Central memory CD8-positive, alpha-beta T cell (primary cell): ENCODE data around the gene LAMA2.

ENCODE experiments used
- ATAC-seq: fragments of 150-1000 bp; cut with Tn5 transposase; replicated peaks from 2 replicates; pipeline ENCODE4 v1.10.0; 2022; ENCODE audit warnings: mild to moderate bottlenecking, moderate FRiP score, moderate number of reproducible peaks; ENCODE audit not compliant: poor library complexity, severe bottlenecking; ENCODE audit errors: extremely low read depth
- DNase-seq, 2 donors: peaks; one replicate each; pipeline ENCODE4 v3.0.0; 2021; ENCODE audit warnings: low spot score in 2 of 2
- H3K27ac Mint-ChIP-seq: one replicate; pipeline ENCODE4 v1.8.0; 2022; ENCODE audit warnings: low read depth, mild to moderate bottlenecking, moderate library complexity, mixed read lengths
- H3K27me3 Mint-ChIP-seq: one replicate; pipeline ENCODE4 v1.8.0; 2022; ENCODE audit warnings: mixed read lengths
- H3K36me3 Mint-ChIP-seq: one replicate; pipeline ENCODE4 v1.8.0; 2022; ENCODE audit warnings: mild to moderate bottlenecking, moderate library complexity, mixed read lengths; ENCODE audit not compliant: insufficient read depth
- H3K4me1 Mint-ChIP-seq: one replicate; pipeline ENCODE4 v1.8.0; 2022; ENCODE audit warnings: mixed read lengths
- H3K4me3 Mint-ChIP-seq: one replicate; pipeline ENCODE4 v1.8.0; 2022; ENCODE audit warnings: mild to moderate bottlenecking, moderate library complexity, mixed read lengths
- H3K9me3 Mint-ChIP-seq: one replicate; pipeline ENCODE4 v1.8.0; 2022; ENCODE audit warnings: mixed read lengths

LAMA2 gene

GRCh38 chr6:129287231-129288177, 404.6 kb downstream of the LAMA2 start:
- DNase-seq (no peak), ATAC-seq (no peak)
- H3K9me3 Mint-ChIP-seq: no peaks in the 10 kb centered on the region
- H3K27me3 Mint-ChIP-seq: no peaks in the 10 kb centered on the region
- H3K4me3 Mint-ChIP-seq: no peak overlapping the region
- peaks cover 6% of the 10 kb centered on the region for H3K4me1 Mint-ChIP-seq
- H3K36me3 Mint-ChIP-seq: peaks cover 1% of the 10 kb centered on the region
- H3K27ac Mint-ChIP-seq: no peak overlapping the region

DNA sequence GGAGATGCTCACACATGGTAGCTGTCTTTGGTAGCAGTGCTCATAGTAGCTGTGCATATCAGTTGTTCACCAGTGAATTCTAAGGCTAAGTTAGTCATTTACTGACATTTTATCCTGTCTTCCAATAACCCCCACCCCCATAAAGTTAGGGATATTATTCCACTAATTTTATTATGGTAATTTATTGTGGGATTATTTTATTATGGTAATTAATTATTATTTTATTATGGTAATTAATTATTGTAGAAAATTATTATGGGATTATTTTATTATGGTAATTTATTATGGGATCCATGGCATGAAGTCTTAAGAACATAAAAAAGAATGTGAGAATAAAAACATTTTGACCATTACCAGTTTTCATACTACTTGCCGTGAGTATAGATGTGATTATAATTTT, 406.5 kb downstream of the LAMA2 start:
- DNase-seq (no peak), ATAC-seq (no peak)
- Mint-ChIP-seq H3K9me3 (no peaks in the 10 kb centered on the region), H3K4me1 (no peaks in the 10 kb centered on the region), H3K27ac (no peak overlapping the region), H3K27me3 (no peaks in the 10 kb centered on the region), H3K4me3 (no peak overlapping the region), H3K36me3 (no peaks in the 10 kb centered on the region)

- Mint-ChIP-seq H3K27me3 (no peaks in the 10 kb centered on the region), H3K36me3 (no peaks in the 10 kb centered on the region), H3K27ac (no peak overlapping the region), H3K4me1 (no peaks in the 10 kb centered on the region), H3K9me3 (no peaks in the 10 kb centered on the region), H3K4me3 (no peak overlapping the region)
- DNase-seq: no peak
- ATAC-seq: no peak
These were observed 409.9 kb downstream of the LAMA2 start for GRCh38 chr6:129292836-129293235.

- Mint-ChIP-seq H3K4me1 (no peaks in the 10 kb centered on the region), H3K36me3 (no peaks in the 10 kb centered on the region), H3K27ac (no peak overlapping the region), H3K9me3 (no peaks in the 10 kb centered on the region), H3K27me3 (peaks cover 11% of the 10 kb centered on the region), H3K4me3 (no peak overlapping the region)
- ATAC-seq: no peak
- no peak for DNase-seq
These were observed 414.7 kb downstream of the LAMA2 start for GRCh38 chr6:129297592-129297991.

- no peak overlapping the region for H3K4me3 Mint-ChIP-seq
- peaks cover 20% of the 10 kb centered on the region for H3K27me3 Mint-ChIP-seq
- no peak overlapping the region for H3K27ac Mint-ChIP-seq
- DNase-seq (no peak), ATAC-seq (no peak)
- no peaks in the 10 kb centered on the region for H3K9me3 Mint-ChIP-seq
- no peaks in the 10 kb centered on the region for H3K4me1 Mint-ChIP-seq
- H3K36me3 Mint-ChIP-seq: no peaks in the 10 kb centered on the region
These were observed 419.7 kb downstream of the LAMA2 start for GRCh38 chr6:129302671-129303070.

- ATAC-seq (no peak), DNase-seq (no peak)
- Mint-ChIP-seq H3K4me3 (no peak overlapping the region), H3K36me3 (no peaks in the 10 kb centered on the region), H3K27ac (no peak overlapping the region), H3K27me3 (peaks cover 35% of the 10 kb centered on the region), H3K9me3 (no peaks in the 10 kb centered on the region), H3K4me1 (no peaks in the 10 kb centered on the region)
These were observed 423.9 kb downstream of the LAMA2 start for GRCh38 chr6:129306826-129307225.

DNA sequence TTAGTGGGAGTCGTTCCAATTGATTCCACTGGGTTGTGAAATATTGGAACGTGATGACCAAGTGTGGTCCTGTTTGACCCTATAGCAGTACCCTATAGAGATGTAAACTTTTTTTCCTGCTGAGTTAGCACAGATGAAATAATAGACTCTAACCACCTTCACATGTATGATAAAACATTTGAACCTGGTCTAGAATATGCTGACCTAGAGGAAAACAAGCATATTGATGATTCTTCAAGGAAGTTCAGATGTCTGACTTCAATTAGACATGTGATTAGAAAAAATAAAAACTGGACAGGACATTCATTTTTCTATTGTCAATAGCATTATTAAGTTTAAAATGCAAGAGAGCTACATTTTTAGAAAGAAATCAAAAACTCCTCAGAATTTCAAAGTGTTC, 424.9 kb downstream of the LAMA2 start:
- H3K36me3 Mint-ChIP-seq: no peaks in the 10 kb centered on the region
- H3K4me1 Mint-ChIP-seq: no peaks in the 10 kb centered on the region
- H3K27ac Mint-ChIP-seq: no peak overlapping the region
- ATAC-seq (no peak), DNase-seq (no peak)
- peaks cover 37% of the 10 kb centered on the region for H3K27me3 Mint-ChIP-seq
- no peak overlapping the region for H3K4me3 Mint-ChIP-seq
- H3K9me3 Mint-ChIP-seq: no peaks in the 10 kb centered on the region

GRCh38 chr6:129309154-129309553, 426.2 kb downstream of the LAMA2 start:
- no peaks in the 10 kb centered on the region for H3K36me3 Mint-ChIP-seq
- no peak overlapping the region for H3K4me3 Mint-ChIP-seq
- H3K9me3 Mint-ChIP-seq: no peaks in the 10 kb centered on the region
- H3K27me3 Mint-ChIP-seq: peaks cover 37% of the 10 kb centered on the region
- no peak for DNase-seq
- no peak for ATAC-seq
- H3K4me1 Mint-ChIP-seq: no peaks in the 10 kb centered on the region
- H3K27ac Mint-ChIP-seq: no peak overlapping the region

- no peak for DNase-seq
These were observed 429.9 kb downstream of the LAMA2 start for GRCh38 chr6:129312880-129313279.

GRCh38 chr6:129314575-129314974, 431.6 kb downstream of the LAMA2 start:
- peaks cover 63% of the 10 kb centered on the region for H3K27me3 Mint-ChIP-seq
- ATAC-seq (no peak), DNase-seq (no peak)
- H3K27ac Mint-ChIP-seq: no peak overlapping the region
- H3K4me3 Mint-ChIP-seq: no peak overlapping the region
- no peaks in the 10 kb centered on the region for H3K36me3 Mint-ChIP-seq
- H3K4me1 Mint-ChIP-seq: no peaks in the 10 kb centered on the region
- H3K9me3 Mint-ChIP-seq: no peaks in the 10 kb centered on the region

More at GRCh38 chr6:129312880-129313279, 429.9 kb downstream of the LAMA2 start:
- Mint-ChIP-seq H3K4me3 (no peak overlapping the region), H3K9me3 (no peaks in the 10 kb centered on the region), H3K4me1 (no peaks in the 10 kb centered on the region), H3K27me3 (peaks cover 55% of the 10 kb centered on the region), H3K36me3 (no peaks in the 10 kb centered on the region), H3K27ac (no peak overlapping the region)
- no peak for ATAC-seq

- H3K4me3 Mint-ChIP-seq: no peak overlapping the region
- H3K27ac Mint-ChIP-seq: no peak overlapping the region
- ATAC-seq: no peak
- peaks cover 38% of the 10 kb centered on the region for H3K27me3 Mint-ChIP-seq
- no peak for DNase-seq
- no peaks in the 10 kb centered on the region for H3K4me1 Mint-ChIP-seq
- no peaks in the 10 kb centered on the region for H3K9me3 Mint-ChIP-seq
- no peaks in the 10 kb centered on the region for H3K36me3 Mint-ChIP-seq
These were observed 435.2 kb downstream of the LAMA2 start for GRCh38 chr6:129317931-129318820.

DNA sequence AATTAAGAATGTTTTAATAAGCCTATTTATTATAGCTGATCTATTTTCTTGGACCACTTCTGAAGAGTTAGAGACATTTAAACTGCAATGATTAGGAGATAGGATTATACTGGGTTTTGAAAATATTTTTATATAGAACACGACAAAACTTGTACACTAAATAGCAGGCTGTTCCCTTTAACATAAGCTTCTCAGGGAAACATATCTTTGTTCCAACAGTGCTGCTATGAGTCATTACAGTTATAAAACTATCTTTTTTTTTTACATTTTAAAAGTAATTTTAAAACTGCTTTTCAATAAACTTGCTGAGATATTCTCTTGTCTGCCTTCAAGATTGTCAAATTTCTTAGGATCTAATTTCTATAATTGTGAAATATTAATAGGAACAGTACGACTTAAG, 438.0 kb downstream of the LAMA2 start:
- H3K27me3 Mint-ChIP-seq: peaks cover 22% of the 10 kb centered on the region
- no peak overlapping the region for H3K4me3 Mint-ChIP-seq
- H3K36me3 Mint-ChIP-seq: no peaks in the 10 kb centered on the region
- no peaks in the 10 kb centered on the region for H3K4me1 Mint-ChIP-seq
- no peaks in the 10 kb centered on the region for H3K9me3 Mint-ChIP-seq
- H3K27ac Mint-ChIP-seq: no peak overlapping the region
- no peak for ATAC-seq
- no peak for DNase-seq
